ENCODE results near the gene HNF1A.
A peak's percentile ranks its signal among the peaks of the same experiment; 100 is the strongest.
"Not testable (repeated sequence)": the region's sequence is repeated elsewhere in the genome, so short reads cannot be mapped to it uniquely, and the experiment has no call there.

Gene HNF1A

GRCh38 chr12:120978296-120979219, at the start of gene HNF1A:
Gene HNF1A (plus strand): TSS chr12:120978543. CDS start chr12:120978769, 226 bp downstream.
- DNase-seq (ENCODE audit: low spot score) = no peak

DNA sequence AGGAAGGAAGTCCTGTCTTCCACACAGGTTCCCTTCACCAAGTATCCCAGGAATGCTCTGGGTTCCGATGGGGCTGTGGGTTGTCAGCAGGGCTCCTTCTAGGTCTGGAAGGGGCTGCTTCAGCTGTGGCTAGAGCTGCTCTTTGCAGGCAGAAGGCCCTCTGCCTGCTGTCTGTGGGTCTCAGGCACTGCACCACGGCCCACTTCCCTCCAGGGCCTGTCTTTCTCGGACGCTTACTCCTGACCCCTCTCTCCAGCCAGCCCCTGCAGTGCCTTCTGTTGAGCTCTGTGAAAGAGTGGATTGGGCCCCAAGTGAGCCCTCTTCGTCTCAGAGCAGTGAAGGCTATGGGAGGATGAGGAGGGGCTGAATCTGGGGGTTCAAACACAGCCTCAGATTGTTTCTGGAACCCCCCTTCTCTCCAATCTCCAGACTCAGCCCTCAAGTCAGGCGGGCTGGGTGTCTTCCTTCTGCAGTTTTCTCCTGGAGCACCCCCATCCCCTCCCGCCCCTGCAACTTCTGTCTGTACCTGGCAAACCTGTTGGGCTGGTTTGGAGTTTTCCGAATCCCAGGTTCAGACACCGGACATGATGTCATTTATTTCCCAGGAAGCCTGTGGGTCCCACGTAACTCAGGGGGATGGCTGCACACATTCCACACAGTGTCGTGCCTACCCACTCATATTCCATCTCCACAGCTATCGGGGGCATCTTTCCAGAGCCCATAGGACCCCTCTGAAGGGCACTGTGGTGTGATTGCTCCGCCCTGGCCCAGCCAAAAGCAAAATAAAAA, 49.3 kb upstream of the HNF1A start:
- DNase-seq (ENCODE audit: low spot score) = no peak

- no peak for DNase-seq (ENCODE audit: low spot score)
Observed at GRCh38 chr12:120930032-120930431, 48.3 kb upstream of the HNF1A start.

GRCh38 chr12:120932058-120932457, 46.3 kb upstream of the HNF1A start:
- no peak for DNase-seq (ENCODE audit: low spot score)

DNA sequence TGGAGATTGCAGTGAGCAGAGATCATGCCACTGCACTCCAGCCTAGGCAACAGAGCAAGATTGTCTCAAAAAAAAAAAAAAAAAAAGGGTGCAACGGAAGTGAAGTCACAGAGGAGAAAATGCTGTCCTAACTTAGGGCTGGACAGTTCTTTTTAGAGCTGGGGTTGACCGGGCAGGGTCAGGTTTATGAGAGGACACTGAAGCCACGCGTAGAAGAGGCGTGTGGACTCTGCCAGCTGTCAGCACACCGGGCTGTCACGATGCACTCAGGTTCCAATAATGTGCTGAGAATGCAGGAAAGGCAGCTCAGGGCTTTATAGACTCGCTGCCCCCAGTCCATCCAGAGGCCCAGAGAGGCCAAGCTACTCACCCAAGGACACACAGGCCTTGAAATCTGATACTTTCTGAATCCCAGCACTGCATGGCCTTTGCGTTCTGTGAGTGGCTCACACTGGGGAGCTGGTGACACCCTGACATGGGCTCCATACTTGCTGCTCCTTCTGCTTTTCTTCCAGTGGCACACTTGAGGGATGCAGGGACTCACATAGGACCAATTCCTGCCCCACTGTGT, 45.3 kb upstream of the HNF1A start:
- DNase-seq (ENCODE audit: low spot score) = no peak

- DNase-seq (ENCODE audit: low spot score) = no peak
Observed at GRCh38 chr12:120933786-120934185, 44.6 kb upstream of the HNF1A start.

DNA sequence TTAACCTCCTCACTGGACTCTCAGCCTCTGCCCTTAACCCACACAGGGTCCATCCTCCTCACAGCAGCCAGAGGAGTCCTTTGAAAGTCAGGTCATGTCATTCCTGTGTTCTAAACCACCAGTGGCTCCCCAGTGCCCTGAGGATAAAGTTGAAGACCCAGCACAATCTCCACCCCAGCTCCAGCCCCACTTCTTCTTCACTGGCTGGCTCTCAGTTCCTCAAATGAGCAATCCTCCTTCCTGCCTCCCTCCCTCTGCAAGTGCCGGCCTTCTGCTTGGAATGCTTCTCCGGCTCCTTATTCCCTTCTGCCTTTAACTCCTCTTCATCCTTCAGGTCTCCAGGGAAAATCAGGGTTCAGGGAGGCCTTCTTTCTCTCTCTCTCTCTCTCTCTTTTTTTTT, 42.1 kb upstream of the HNF1A start:
- no peak for DNase-seq (ENCODE audit: low spot score)

GRCh38 chr12:120938496-120938895, 39.8 kb upstream of the HNF1A start:
- no peak for DNase-seq (ENCODE audit: low spot score)

DNA sequence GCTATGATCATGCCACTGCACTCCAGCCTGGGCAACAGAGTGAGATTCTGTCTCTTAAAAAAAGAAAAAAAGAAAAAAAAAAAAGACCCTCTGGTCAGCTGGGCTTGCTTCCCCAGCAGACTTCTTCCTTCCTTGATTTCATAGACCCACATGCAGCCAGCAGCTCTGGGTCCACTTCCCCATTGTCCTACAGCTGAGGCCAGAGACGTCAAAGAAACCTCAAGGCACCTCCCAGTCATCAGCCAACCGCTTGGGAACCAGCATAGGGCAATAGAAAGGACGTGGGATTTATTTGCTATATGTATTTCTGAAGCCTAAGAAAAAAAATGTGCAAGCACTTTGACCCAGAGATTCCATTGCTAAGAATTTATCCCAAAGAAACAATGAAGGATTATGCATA, 38.8 kb upstream of the HNF1A start:
- no peak for DNase-seq (ENCODE audit: low spot score)

DNA sequence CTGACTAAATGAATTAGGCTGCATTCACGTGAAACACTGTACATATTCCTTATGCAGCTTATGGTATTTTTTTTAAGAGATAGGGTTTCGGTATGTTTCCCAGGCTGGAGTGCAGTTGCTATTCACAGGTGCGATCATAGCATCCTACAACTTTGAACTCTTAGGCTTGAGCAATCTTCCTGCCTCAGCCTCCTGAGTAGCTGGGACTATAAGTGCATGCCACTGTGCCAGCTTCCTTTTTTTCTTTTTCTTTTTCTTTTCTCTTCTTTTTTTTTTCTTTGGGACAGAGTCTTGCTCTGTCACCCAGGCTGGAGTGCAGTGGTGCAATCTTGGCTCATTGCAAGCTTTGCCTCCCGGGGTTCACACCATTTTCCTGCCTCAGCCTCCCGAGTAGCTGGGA, 38.3 kb upstream of the HNF1A start:
- DNase-seq (ENCODE audit: low spot score) = no peak

GRCh38 chr12:120940799-120941198, 37.5 kb upstream of the HNF1A start:
- DNase-seq (ENCODE audit: low spot score) = no peak

- DNase-seq (ENCODE audit: low spot score) = no peak
Observed at GRCh38 chr12:120941412-120941811, 36.9 kb upstream of the HNF1A start.

DNA sequence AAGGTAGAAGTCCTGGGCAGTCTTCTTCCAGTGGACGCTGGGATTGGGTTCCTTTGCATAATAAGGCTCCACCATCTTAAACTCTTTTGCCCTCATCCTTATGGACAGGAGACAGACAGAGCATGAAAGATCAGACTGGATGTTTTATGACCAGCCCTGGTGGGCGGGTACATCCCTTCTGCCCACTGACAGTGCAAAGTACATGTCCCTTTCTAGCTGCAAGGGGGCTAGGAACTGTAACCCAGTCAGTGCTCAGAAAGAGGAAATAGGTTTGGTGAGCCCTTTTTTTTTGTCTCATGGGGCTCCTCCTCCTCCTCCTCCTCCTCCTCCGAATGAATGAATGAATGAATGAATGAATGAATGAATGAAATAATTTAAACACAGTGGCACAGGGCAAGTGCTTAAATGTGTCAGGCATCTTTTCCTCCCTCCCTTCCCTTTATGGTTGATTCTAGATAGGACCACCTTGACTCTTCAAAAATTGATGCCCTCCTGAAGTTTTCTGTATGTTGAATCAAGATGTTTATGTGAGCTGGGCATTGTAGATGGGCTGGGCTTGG, 36.4 kb upstream of the HNF1A start:
- no peak for DNase-seq (ENCODE audit: low spot score)

GRCh38 chr12:120943482-120943881, 34.9 kb upstream of the HNF1A start:
- DNase-seq (ENCODE audit: low spot score) = no peak

DNA sequence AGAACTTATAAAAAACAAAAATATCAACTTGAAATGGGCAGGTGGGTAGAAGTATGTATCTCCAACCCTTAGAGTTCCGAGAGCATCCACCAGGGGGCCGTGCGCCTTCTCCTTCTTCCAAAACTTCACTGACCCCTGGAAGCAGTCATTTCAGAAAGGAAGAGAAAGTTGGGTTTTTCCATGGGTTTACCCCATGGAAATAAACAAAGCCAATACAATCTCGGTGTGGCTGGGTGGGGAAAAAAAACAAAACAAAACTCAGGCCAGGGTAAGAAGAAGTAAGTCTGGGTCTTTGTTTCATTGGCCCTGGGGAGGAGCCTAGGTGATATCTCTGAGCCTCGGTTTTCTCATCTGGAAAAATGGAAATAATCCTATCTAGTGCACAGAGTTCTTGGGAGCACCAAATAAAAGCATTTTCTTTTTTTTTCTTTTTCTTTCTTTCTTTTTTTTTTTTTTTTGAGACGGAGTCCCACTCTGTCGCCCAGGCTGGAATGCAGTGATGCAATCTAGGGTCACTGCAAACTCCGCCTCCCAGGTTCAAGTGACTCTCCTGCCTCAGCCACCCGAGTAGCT, 33.6 kb upstream of the HNF1A start:
- peak; percentile 50 for DNase-seq (ENCODE audit: low spot score)

DNA sequence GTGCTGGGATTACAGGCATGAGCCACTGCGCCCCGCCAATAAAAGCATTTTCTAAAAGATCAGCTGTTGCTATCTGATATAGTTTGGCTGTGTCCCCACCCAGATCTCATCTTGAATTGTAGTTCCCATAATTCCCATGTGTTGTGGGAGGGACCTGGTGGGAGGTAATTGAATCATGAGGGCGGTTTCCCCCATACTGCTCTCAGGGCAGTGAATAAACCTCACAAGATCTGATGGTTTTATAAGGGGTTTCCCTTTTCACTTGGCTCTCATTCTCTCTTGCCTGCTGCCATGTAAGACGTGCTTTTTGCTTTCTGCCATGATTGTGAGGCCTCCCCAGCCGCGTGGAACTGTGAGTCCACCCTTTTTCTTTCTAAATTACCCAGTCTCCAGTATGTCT, 32.8 kb upstream of the HNF1A start:
- not testable (repeated sequence) for DNase-seq (ENCODE audit: low spot score)

DNA sequence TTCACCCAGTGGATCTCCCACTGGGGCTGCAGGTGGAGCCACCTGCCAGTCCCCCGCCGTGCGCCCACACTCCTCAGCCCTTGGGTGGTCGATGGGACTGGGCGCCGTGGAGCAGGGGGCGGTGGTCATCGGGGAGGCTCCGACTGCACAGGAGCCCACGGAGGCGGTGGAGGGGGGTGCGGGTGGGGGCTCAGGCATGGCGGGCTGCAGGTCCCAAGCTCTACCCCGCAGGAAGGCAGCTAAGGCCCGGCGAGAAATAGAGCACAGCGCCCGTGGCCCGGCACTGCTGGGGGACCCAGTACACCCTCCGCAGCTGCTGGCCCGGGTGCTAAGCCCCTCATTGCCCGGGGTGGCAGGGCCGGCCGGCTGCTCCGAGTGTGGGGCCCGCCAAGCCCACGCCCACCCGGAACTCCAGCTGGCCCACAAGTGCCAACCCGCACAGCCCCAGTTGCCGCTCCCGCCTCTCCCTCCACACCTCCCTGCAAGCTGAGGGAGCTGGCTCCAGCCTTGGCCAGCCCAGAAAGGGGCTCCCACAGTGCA, 28.0 kb upstream of the HNF1A start:
- not testable (repeated sequence) for DNase-seq (ENCODE audit: low spot score)

GRCh38 chr12:120950807-120951206, 27.5 kb upstream of the HNF1A start:
- DNase-seq (ENCODE audit: low spot score) = no peak

- DNase-seq (ENCODE audit: low spot score) = no peak
Observed at GRCh38 chr12:120955232-120955631, 23.1 kb upstream of the HNF1A start.

- no peak for DNase-seq (ENCODE audit: low spot score)
Observed at GRCh38 chr12:120956579-120957300, 21.6 kb upstream of the HNF1A start.
